ENCODE results near the gene SLC22A12.
A peak's percentile ranks its signal among the peaks of the same experiment; 100 is the strongest.

The SLC22A12 gene

GRCh38 chr11:64571410-64572091, 19.5 kb upstream of the SLC22A12 start:
- DNase-seq (ENCODE audit: low spot score) = no peak
- Histone ChIP-seq H2BK120ac (ENCODE audit: low read depth, low read length) (no peak overlapping the region), H4K8ac (ENCODE audit: low read depth, low read length) (no peak overlapping the region), H3K27me3 (ENCODE audit: control insufficient read depth in 3 of 3, insufficient read depth in 3 of 3, low read depth in 1 of 3, low read length in 3 of 3) (peaks cover 0 to 22% (median 0%) of the 10 kb centered on the region in 3 experiments), H3K4me1 (ENCODE audit: control insufficient read depth in 2 of 2, insufficient read depth in 1 of 2, low read depth in 1 of 2, low read length in 2 of 2) (peaks cover 11 to 16% of the 10 kb centered on the region in 2 donors), H2BK5ac (ENCODE audit: low read length) (no peak overlapping the region), H3K4ac (ENCODE audit: low read length) (no peak overlapping the region), H3K4me2 (ENCODE audit: insufficient read depth, low read length, poor library complexity, severe bottlenecking) (no peak overlapping the region), H2BK15ac (ENCODE audit: low read length) (peak overlapping the region; percentile 90), H3K9me3 (replicated peaks in 1 of 2; ENCODE audit: control insufficient read depth in 2 of 2, insufficient read depth in 1 of 2, low read depth in 1 of 2, low read length in 2 of 2) (peaks cover 0 to 1% of the 10 kb centered on the region in 2 donors), H3K23ac (ENCODE audit: low read depth, low read length, poor library complexity) (peak overlapping the region; percentile 18), H3K14ac (ENCODE audit: low read length) (no peak overlapping the region), H2AK5ac (ENCODE audit: low read depth, low read length) (peak overlapping the region; percentile 83), H3K4me3 (ENCODE audit: low read length in 2 of 2) (no peak overlapping the region), H3K36me3 (replicated peaks in 1 of 2; ENCODE audit: control insufficient read depth in 2 of 2, insufficient read depth in 2 of 2, low read length in 2 of 2) (no peaks in the 10 kb centered on the region), H3K79me1 (ENCODE audit: low read depth, low read length) (no peaks in the 10 kb centered on the region), H4K91ac (ENCODE audit: low read depth, low read length, poor library complexity) (no peak overlapping the region), H3K18ac (ENCODE audit: low read length) (peak overlapping the region; percentile 64), H3K27ac (replicated peaks; ENCODE audit: low read length) (no peak overlapping the region), H2BK12ac (ENCODE audit: low read length) (no peak overlapping the region), H3K9ac (ENCODE audit: low read depth, low read length, poor library complexity) (no peak overlapping the region), H2AFZ (ENCODE audit: low read length) (no peak overlapping the region)
- no CpG with 5 or more reads among the region's 22 CpGs for WGBS, 2 donors (ENCODE audit: extremely low coverage in 2 of 2, insufficient read length in 2 of 2, insufficient replicate concordance in 1 of 2)

- H3K27ac ChIP-seq (replicated peaks; ENCODE audit: low read length) = no peak overlapping the region
- no peak overlapping the region for H3K9ac ChIP-seq (ENCODE audit: low read depth, low read length, poor library complexity)
- no peak overlapping the region for H3K18ac ChIP-seq (ENCODE audit: low read length)
- H2BK5ac ChIP-seq (ENCODE audit: low read length) = no peak overlapping the region
- no peak overlapping the region for H3K14ac ChIP-seq (ENCODE audit: low read length)
- no peak overlapping the region for H3K4me2 ChIP-seq (ENCODE audit: insufficient read depth, low read length, poor library complexity, severe bottlenecking)
- no peak overlapping the region for H2BK120ac ChIP-seq (ENCODE audit: low read depth, low read length)
- H2BK15ac ChIP-seq (ENCODE audit: low read length) = peak overlapping the region; percentile 29
- H3K23ac ChIP-seq (ENCODE audit: low read depth, low read length, poor library complexity) = no peak overlapping the region
- WGBS, 2 donors (ENCODE audit: extremely low coverage in 2 of 2, insufficient read length in 2 of 2, insufficient replicate concordance in 1 of 2) = no CpG with 5 or more reads among the region's 8 CpGs
- H3K9me3 ChIP-seq (replicated peaks in 1 of 2; ENCODE audit: control insufficient read depth in 2 of 2, insufficient read depth in 1 of 2, low read depth in 1 of 2, low read length in 2 of 2) = peaks cover 0 to 1% of the 10 kb centered on the region in 2 donors
- no peaks in the 10 kb centered on the region for H3K36me3 ChIP-seq (replicated peaks in 1 of 2; ENCODE audit: control insufficient read depth in 2 of 2, insufficient read depth in 2 of 2, low read length in 2 of 2)
- no peak overlapping the region for H3K4ac ChIP-seq (ENCODE audit: low read length)
- peaks cover 0 to 22% (median 0%) of the 10 kb centered on the region in 3 experiments for H3K27me3 ChIP-seq (ENCODE audit: control insufficient read depth in 3 of 3, insufficient read depth in 3 of 3, low read depth in 1 of 3, low read length in 3 of 3)
- peak overlapping the region; percentile 47 for H2BK12ac ChIP-seq (ENCODE audit: low read length)
- no peak overlapping the region for H2AK5ac ChIP-seq (ENCODE audit: low read depth, low read length)
- H3K4me3 ChIP-seq (ENCODE audit: low read length in 2 of 2) = no peak overlapping the region
- no peaks in the 10 kb centered on the region for H3K79me1 ChIP-seq (ENCODE audit: low read depth, low read length)
- DNase-seq (ENCODE audit: low spot score) = no peak
- H4K8ac ChIP-seq (ENCODE audit: low read depth, low read length) = no peak overlapping the region
- no peak overlapping the region for H2AFZ ChIP-seq (ENCODE audit: low read length)
- H3K4me1 ChIP-seq (ENCODE audit: control insufficient read depth in 2 of 2, insufficient read depth in 1 of 2, low read depth in 1 of 2, low read length in 2 of 2) = peaks cover 6 to 11% of the 10 kb centered on the region in 2 donors
- no peak overlapping the region for H4K91ac ChIP-seq (ENCODE audit: low read depth, low read length, poor library complexity)
Measured at GRCh38 chr11:64572143-64572542, 18.9 kb upstream of the SLC22A12 start.

- Histone ChIP-seq H3K9ac (ENCODE audit: low read depth, low read length, poor library complexity) (no peak overlapping the region), H3K4me3 (ENCODE audit: low read length in 2 of 2) (no peak overlapping the region), H3K4me1 (ENCODE audit: control insufficient read depth in 2 of 2, insufficient read depth in 1 of 2, low read depth in 1 of 2, low read length in 2 of 2) (no peaks in the 10 kb centered on the region), H2BK120ac (ENCODE audit: low read depth, low read length) (no peak overlapping the region), H4K91ac (ENCODE audit: low read depth, low read length, poor library complexity) (no peak overlapping the region), H3K14ac (ENCODE audit: low read length) (no peak overlapping the region), H2BK5ac (ENCODE audit: low read length) (no peak overlapping the region), H3K79me1 (ENCODE audit: low read depth, low read length) (no peaks in the 10 kb centered on the region), H2AFZ (ENCODE audit: low read length) (no peak overlapping the region), H3K23ac (ENCODE audit: low read depth, low read length, poor library complexity) (no peak overlapping the region), H3K27ac (replicated peaks; ENCODE audit: low read length) (no peak overlapping the region), H3K4ac (ENCODE audit: low read length) (no peak overlapping the region), H3K4me2 (ENCODE audit: insufficient read depth, low read length, poor library complexity, severe bottlenecking) (no peak overlapping the region), H3K36me3 (replicated peaks in 1 of 2; ENCODE audit: control insufficient read depth in 2 of 2, insufficient read depth in 2 of 2, low read length in 2 of 2) (no peaks in the 10 kb centered on the region), H3K18ac (ENCODE audit: low read length) (no peak overlapping the region), H2BK15ac (ENCODE audit: low read length) (no peak overlapping the region), H4K8ac (ENCODE audit: low read depth, low read length) (no peak overlapping the region), H3K27me3 (ENCODE audit: control insufficient read depth in 3 of 3, insufficient read depth in 3 of 3, low read depth in 1 of 3, low read length in 3 of 3) (peaks cover 0 to 16% (median 0%) of the 10 kb centered on the region in 3 experiments), H2BK12ac (ENCODE audit: low read length) (no peak overlapping the region), H3K9me3 (replicated peaks in 1 of 2; ENCODE audit: control insufficient read depth in 2 of 2, insufficient read depth in 1 of 2, low read depth in 1 of 2, low read length in 2 of 2) (peaks cover 0 to 1% of the 10 kb centered on the region in 2 donors), H2AK5ac (ENCODE audit: low read depth, low read length) (no peak overlapping the region)
- no peak for DNase-seq (ENCODE audit: low spot score)
- WGBS, 2 donors (ENCODE audit: extremely low coverage in 2 of 2, insufficient read length in 2 of 2, insufficient replicate concordance in 1 of 2) = 100% methylated on average over 4 of the region's 6 CpGs; no CpG with 5 or more reads in 1 of the 2 donors
Measured at GRCh38 chr11:64577202-64577601, 13.8 kb upstream of the SLC22A12 start.

- Histone ChIP-seq H4K8ac (ENCODE audit: low read depth, low read length) (no peak overlapping the region), H3K9me3 (replicated peaks in 1 of 2; ENCODE audit: control insufficient read depth in 2 of 2, insufficient read depth in 1 of 2, low read depth in 1 of 2, low read length in 2 of 2) (no peaks in the 10 kb centered on the region), H2BK12ac (ENCODE audit: low read length) (no peak overlapping the region), H4K91ac (ENCODE audit: low read depth, low read length, poor library complexity) (no peak overlapping the region), H3K18ac (ENCODE audit: low read length) (no peak overlapping the region), H2BK15ac (ENCODE audit: low read length) (no peak overlapping the region), H3K4me1 (ENCODE audit: control insufficient read depth in 2 of 2, insufficient read depth in 1 of 2, low read depth in 1 of 2, low read length in 2 of 2) (no peaks in the 10 kb centered on the region), H3K27ac (replicated peaks; ENCODE audit: low read length) (no peak overlapping the region), H3K4ac (ENCODE audit: low read length) (no peak overlapping the region), H3K27me3 (ENCODE audit: control insufficient read depth in 3 of 3, insufficient read depth in 3 of 3, low read depth in 1 of 3, low read length in 3 of 3) (peaks cover 0 to 22% (median 4%) of the 10 kb centered on the region in 3 experiments), H2BK120ac (ENCODE audit: low read depth, low read length) (no peak overlapping the region), H3K14ac (ENCODE audit: low read length) (no peak overlapping the region), H3K79me1 (ENCODE audit: low read depth, low read length) (no peaks in the 10 kb centered on the region), H3K4me3 (ENCODE audit: low read length in 2 of 2) (no peak overlapping the region), H3K36me3 (replicated peaks in 1 of 2; ENCODE audit: control insufficient read depth in 2 of 2, insufficient read depth in 2 of 2, low read length in 2 of 2) (no peaks in the 10 kb centered on the region), H3K23ac (ENCODE audit: low read depth, low read length, poor library complexity) (no peak overlapping the region), H2BK5ac (ENCODE audit: low read length) (no peak overlapping the region), H3K4me2 (ENCODE audit: insufficient read depth, low read length, poor library complexity, severe bottlenecking) (no peak overlapping the region), H2AK5ac (ENCODE audit: low read depth, low read length) (no peak overlapping the region), H2AFZ (ENCODE audit: low read length) (no peak overlapping the region), H3K9ac (ENCODE audit: low read depth, low read length, poor library complexity) (no peak overlapping the region)
- WGBS, 2 donors (ENCODE audit: extremely low coverage in 2 of 2, insufficient read length in 2 of 2, insufficient replicate concordance in 1 of 2) = no CpG with 5 or more reads among the region's 7 CpGs
- no peak for DNase-seq (ENCODE audit: low spot score)
Measured at GRCh38 chr11:64580412-64580811, 10.6 kb upstream of the SLC22A12 start.
